HG03135 (cell line): ENCODE measurements around the gene CRYL1.

ENCODE experiments used
- ATAC-seq: cut with Tn5 transposase; IDR thresholded peaks from one replicate; pipeline ENCODE4 v1.9.1; 2021; ENCODE audit warnings: mild to moderate bottlenecking, moderate library complexity; ENCODE audit not compliant: unreplicated experiment

Gene CRYL1

GRCh38 chr13:20525601-20526544 is at the start of gene CRYL1:
TSS of gene CRYL1 (minus strand) at chr13:20525857. CDS start at chr13:20525794, 63 bp downstream.
- ATAC-seq, result peak; percentile 79

GRCh38 chr13:20573636-20574035 is 48.0 kb upstream of the CRYL1 start:
- no peak for ATAC-seq

GRCh38 chr13:20573186-20573585 is 47.5 kb upstream of the CRYL1 start:
- no peak for ATAC-seq

GRCh38 chr13:20571676-20572075 is 46.0 kb upstream of the CRYL1 start:
- ATAC-seq, result no peak

- no peak for ATAC-seq
Observed at GRCh38 chr13:20570517-20570916, 44.9 kb upstream of the CRYL1 start.

- ATAC-seq, result no peak
Observed at GRCh38 chr13:20567881-20568528, 42.3 kb upstream of the CRYL1 start.

- peak; percentile 85 for ATAC-seq
Observed at GRCh38 chr13:20566898-20567874, 41.5 kb upstream of the CRYL1 start, which contains the start of gene IFT88. TSS of gene IFT88 (plus strand) at chr13:20567157. CDS start at chr13:20574386, 7,229 bp downstream.

- no peak for ATAC-seq
Observed at GRCh38 chr13:20566468-20566897, 40.8 kb upstream of the CRYL1 start.

- no peak for ATAC-seq
Observed at GRCh38 chr13:20565115-20565736, 39.6 kb upstream of the CRYL1 start.

- no peak for ATAC-seq
Observed at GRCh38 chr13:20561741-20562140, 36.1 kb upstream of the CRYL1 start.

GRCh38 chr13:20559659-20560356 is 34.2 kb upstream of the CRYL1 start:
- no peak for ATAC-seq

- ATAC-seq, result no peak
Observed at GRCh38 chr13:20558982-20559381, 33.3 kb upstream of the CRYL1 start.

- no peak for ATAC-seq
Observed at GRCh38 chr13:20553311-20553710, 27.7 kb upstream of the CRYL1 start.

- ATAC-seq, result no peak
Observed at GRCh38 chr13:20550799-20551198, 25.1 kb upstream of the CRYL1 start.

- no peak for ATAC-seq
Observed at GRCh38 chr13:20547479-20547908, 21.8 kb upstream of the CRYL1 start.

GRCh38 chr13:20546556-20546955 is 20.9 kb upstream of the CRYL1 start:
- ATAC-seq, result peak; percentile 62

GRCh38 chr13:20544201-20544923 is 18.7 kb upstream of the CRYL1 start:
- ATAC-seq, result no peak

- no peak for ATAC-seq
Observed at GRCh38 chr13:20536992-20537391, 11.3 kb upstream of the CRYL1 start.

- no peak for ATAC-seq
Observed at GRCh38 chr13:20534038-20534608, 8.5 kb upstream of the CRYL1 start.
